Activated CD8-positive, alpha-beta memory T cell treated with anti-CD3 and anti-CD28 coated beads for 1 hour (primary cell): ENCODE measurements around the gene COIL.

ENCODE experiments used
- DNase-seq, 2 donors: peaks; one replicate each; pipeline ENCODE4 v3.0.0-alpha.2; 2020; ENCODE audit warnings: low read depth in 1 of 2; ENCODE audit errors: extremely low read depth in 1 of 2

The COIL gene

DNA sequence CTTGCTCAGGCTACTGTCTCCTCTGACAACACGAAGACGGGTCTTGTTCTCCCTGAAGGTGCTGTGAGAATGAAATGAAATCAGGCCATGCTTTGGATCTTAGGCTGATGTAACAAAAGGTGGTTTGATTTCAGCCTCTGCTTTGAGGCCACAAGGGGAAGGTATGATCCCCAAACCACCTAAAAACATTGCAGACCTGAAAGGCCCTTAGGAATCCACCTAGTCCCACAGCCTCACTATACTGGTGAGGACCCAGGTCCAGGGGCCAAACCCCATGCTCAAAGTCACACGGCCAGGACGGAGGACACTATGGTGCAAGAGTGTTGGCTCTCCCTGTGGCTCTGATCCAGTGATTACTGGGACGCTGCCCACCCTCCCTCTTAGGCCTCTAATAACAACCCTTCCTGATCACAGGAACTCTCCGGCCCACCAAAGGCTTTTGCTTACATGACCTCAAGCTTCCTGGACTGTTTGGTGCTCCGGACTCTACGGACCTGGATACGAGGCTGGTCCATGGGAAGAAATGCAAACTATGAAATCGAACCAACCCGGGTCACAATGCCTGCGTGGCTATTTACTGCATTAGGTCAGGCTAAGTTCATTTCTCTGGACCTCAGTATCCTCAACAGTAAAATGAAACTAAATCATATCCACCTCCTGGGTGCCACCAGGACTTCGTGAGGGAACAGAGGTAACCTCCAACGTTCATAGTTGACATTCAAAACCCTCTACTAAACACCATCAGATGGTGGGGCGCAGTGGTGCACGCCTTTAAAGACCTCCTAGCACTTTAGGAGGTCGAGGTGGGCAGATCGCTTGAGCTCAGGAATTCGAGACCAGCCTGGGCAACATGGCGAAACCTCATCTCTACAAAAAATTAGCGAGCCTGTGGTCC, 48.5 kb downstream of the COIL start:
- DNase-seq: no peak

DNA sequence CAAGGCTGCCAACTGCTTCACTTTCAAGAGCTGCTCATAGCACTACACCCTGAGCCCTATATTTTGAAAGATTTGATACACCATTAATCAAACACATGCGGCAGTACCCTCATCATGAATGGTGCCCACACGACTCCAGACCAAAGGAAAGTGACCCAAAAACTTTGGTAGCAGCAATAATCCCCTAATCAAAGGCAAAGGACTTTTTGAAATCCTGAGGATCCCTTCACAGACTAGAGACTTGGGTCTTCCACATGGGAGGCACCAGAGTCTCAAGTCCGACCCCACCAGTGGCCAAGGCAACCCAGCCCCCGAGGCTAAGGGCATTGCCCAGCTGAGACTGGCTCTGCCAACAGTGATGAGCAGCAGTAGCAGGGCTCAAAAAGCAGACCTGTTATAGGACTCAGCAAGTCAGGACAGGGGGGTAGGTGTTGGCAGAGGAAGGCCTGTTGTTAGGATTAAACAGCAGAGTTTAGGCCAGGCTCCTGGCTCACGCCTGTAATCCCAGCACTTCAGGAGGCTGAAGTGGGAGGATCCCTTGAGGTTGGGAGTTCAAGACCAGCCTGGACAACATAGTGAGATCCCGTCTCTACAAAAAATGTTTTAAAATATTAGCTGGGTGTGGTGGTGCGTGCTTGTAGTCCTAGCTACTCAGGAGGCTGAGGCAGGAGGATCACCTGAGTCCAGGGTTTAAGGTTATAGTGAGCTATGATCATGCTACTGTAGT, 50.2 kb downstream of the COIL start:
- DNase-seq: no peak

GRCh38 chr17:56909742-56910508, 50.9 kb downstream of the COIL start:
- DNase-seq: no peak

DNA sequence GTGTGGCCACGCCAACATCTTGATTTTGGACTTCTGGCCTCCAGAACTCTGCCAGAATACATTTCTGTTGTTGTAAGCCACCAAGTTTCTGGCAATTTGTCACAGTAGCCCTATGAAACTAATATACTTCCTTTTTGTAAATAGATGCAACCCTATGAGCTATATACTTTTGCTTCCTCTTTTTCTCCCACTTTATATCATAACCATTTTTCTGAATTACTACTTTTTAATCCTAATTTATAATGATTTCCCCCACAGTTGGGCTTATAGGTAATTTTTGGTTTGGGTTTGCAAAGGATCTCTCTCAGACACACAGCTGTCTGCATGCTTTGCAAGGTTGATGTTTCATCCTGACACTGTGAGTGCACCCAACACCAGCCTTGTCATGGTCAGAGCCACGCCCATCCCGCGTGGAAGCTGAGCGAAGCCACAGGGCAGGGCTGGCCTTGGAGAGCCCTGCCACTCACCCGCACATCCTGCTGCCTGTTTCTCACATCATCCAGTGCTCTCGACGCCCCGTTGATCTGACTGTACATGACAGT, 52.8 kb downstream of the COIL start:
- no peak for DNase-seq

GRCh38 chr17:56903560-56903959, 57.3 kb downstream of the COIL start:
- DNase-seq: no peak

DNA sequence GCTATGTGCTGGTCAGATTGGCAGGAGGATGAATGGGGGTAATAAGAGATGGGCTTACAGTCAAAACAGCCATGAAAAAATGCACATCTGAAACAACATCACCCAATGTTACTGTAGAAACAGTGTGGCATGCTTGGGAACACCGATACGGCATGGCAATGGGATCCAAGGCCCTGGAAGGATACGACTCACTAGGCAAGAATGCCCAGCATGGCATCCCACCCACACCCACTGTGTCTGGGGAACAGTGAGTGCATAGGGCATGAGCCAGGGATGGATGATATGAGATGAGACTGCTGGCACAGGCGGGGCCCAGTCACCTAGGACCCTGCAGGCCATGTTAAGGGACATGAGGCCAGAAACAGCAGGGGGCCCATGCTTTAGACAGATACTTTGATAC, 58.5 kb downstream of the COIL start:
- DNase-seq: no peak

DNA sequence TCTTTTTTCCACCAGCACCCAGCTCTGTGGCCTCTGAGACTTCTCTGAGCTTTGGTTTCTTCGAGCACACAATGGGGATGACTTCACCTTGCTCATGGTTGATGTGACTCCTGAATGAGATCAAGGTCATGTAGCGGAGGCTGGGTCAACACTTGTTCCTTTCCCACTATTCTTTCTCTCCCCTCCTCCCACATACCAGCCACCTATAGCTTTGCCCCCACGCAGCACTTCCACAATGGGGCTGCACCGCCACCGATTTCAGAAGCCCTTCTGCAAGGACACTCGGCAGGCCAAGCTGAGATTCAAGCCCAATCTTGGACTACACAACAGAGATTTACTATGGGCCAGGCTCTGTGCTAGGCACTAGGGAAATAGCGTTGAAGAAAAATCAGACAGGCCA, 61.4 kb downstream of the COIL start:
- no peak for DNase-seq

GRCh38 chr17:56898874-56899273, 62.0 kb downstream of the COIL start:
- no peak for DNase-seq

- DNase-seq: no peak
Observed at GRCh38 chr17:56897646-56898424, 63.0 kb downstream of the COIL start.

- DNase-seq: no peak
Observed at GRCh38 chr17:56896968-56897359, 63.9 kb downstream of the COIL start.

- DNase-seq: no peak
Observed at GRCh38 chr17:56896217-56896967, 64.5 kb downstream of the COIL start.

DNA sequence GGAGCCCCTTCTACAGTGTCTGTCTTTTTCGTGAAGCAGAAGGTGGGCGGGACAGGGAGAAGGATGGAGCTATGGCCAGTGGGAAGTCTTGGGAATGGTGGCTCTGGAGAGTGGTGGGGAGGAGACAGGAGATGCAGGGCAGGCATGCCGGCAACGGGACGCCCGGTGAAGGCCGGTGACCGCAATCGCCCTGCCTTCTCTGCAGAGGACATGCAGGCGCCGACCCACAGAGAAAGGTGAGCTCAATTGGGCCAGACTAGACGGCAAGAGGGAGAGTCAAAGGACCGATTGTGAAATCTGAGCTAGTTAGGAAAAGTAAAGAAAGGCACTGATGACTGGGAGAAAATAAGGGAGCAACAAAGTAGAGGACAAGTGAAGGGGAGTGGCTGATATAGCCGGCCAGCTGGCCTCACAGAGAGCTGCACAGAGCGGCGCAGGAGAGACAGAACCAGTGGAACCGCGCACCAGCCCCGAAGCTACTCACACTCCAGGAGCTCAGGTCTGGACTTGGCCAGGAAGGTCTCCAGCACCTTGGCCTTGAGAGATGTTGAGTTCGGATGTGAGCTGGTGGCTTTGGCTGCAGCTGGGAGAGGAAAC, 65.9 kb downstream of the COIL start:
- no peak for DNase-seq

- DNase-seq: no peak
Observed at GRCh38 chr17:56893503-56893902, 67.3 kb downstream of the COIL start.

DNA sequence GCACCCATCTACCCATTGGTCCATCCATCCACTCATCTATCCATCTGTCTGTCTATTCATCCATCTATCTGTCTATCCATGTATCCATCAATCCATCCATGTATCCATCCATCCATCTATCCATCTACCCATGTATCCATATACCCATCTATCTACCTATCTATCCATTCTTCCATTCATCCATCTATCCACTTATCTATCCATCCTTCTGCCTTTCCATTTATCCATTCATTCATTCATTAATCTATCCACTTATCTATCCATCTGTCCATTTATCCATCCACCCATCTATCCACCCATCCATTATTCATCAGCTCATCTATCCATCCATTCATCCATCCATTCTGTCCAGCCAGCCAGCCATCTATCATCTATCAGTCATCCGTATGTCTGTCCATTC, 68.5 kb downstream of the COIL start:
- DNase-seq: no peak

DNA sequence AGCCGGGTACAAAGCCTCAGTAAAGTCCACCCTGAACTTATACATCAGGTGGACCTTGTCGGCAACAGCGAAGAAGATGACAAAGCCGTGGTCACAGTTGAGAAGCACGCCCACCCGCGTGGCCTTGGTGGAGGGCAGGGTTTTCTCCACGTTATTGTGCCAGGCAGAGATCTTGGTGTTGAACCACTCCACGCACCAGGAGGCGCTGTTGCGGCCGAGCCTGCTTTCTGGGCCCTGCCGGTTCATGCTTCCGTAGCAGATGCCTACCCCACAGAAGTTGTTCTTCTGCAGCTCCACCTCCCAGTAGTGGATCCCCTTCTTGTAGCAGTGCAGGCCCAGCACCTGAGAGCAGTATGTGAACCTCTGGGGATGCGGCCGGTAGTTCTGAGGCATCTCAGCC, 69.1 kb downstream of the COIL start:
- DNase-seq: peak in 1 of 2 donors; percentile 33

DNA sequence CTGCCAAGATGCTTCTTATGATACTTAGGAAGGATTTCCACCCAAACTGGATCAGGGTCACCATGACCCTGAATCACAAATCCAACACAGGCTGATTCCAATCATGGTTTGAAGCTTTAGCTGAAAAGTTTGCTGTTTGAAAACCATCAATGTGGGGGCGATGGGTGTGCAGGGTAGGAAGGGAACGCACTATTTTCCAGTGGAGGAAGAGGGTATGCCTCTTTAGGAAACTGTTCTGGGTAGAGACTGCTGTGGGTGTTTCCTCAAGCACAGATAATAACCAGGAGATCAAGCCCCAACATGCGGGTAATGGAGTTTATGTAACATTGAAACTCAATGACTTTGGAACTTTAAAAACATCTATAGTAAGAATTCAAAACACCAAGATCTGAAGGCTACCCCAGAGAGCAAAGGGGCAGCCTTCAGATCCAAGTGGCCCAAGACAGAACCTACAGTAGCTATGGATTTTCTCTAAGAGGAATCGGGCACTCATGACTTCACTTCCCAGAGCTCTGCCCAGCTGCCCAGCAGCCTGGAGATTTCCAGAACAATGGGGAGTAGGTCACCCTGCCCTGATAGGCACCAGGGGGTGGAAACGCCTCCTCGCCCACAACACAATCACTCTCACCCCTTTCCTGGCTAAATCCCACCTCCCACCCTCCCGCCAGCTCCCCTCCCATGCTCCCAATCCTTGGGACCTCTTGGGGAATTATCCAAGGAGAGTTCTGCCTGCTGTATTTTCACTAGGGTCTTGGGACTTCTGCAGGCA, 69.8 kb downstream of the COIL start:
- DNase-seq: no peak

DNA sequence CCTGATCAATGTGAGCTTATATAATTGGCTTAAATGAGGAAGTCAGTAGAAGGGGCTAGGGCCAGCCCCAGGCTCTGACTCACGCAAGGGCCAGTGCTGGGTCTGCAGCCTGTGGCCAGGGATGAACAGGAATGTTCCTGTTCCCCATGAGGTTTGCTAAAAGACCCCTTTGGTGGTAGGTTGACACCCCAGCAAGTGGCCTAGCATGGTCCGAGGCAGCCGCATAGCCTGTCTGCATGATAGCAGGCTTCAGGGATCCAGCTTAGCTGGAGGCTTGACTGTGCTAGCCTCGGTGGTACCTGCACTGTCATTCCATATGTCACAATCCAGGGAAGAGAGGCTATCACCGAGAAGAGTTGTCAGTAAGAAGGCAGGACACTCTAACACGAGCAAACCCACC, 70.5 kb downstream of the COIL start:
- DNase-seq: no peak
